ENCODE data around the gene ELMO3. TPM values are rescaled to one million over a fixed set of nuclear protein-coding genes. Genes with fewer than 3 reads are reported as not detected.

The ELMO3 gene
- total RNA-seq, 2 experiments from 2014 or later = 1.9 to 2.3 TPM

- intact Hi-C loops (cut with DNase I, micrococcal nuclease) = loop anchor here (5.0 to 10.0 kb wide), 3 partner anchors 138 to 840 kb away; partner anchors contain the start of genes NFATC3 (in 1 of the 2), PHAF1 (in 1 of the 2), RANBP10 (in 1 of the 2) and TSNAXIP1 (in 1 of the 2)
- Mint-ChIP-seq H3K4me1 (ENCODE audit: low read depth) (peaks cover 40% of the 10 kb centered on the region), H3K36me3 (ENCODE audit: low read depth) (no peaks in the 10 kb centered on the region), H3K4me3 (peak overlapping the region; percentile 86), H3K27me3 (no peaks in the 10 kb centered on the region), H3K27ac (peak overlapping the region; percentile 97), H3K9me3 (no peaks in the 10 kb centered on the region)
- no peaks in the 10 kb centered on the region for H3K9me3 ChIP-seq (ENCODE audit: control insufficient read depth in 1 of 2, insufficient read depth in 1 of 2, low read length in 2 of 2)
- DNase-seq (no peak), ATAC-seq (ENCODE audit: poor library complexity) (no peak)
- H3K4me3 ChIP-seq (ENCODE audit: low read length) = no peak overlapping the region
- ChIA-PET CTCF (interaction anchor here (0.7 to 5.3 kb wide), 5 partner anchors 9 to 60 kb away, joined by 3 to 31 read pairs (median 5); partner anchors contain the start of genes E2F4 and TMEM208), POLR2A (interaction anchor here (1.6 to 6.2 kb wide), 2 partner anchors 17 to 85 kb away, joined by 5 to 81 read pairs; partner anchors contain the start of genes FBXL8, TMEM208 and TRADD)
- H3K4me1 ChIP-seq (ENCODE audit: insufficient read depth, low read length) = peaks cover 75% of the 10 kb centered on the region
- peak overlapping the region; percentile 86 to 90 for H3K27ac ChIP-seq (ENCODE audit: low read depth in 1 of 2, low read length in 2 of 2)
- no peak for TF ChIP-seq CTCF (IDR thresholded peaks at IDR 0.05)
- H3K36me3 ChIP-seq (ENCODE audit: insufficient read depth, low read length) = peaks cover 2% of the 10 kb centered on the region
- H3K27me3 ChIP-seq (ENCODE audit: control insufficient read depth in 1 of 2, insufficient read depth in 2 of 2, low read length in 2 of 2) = peaks cover 0 to 2% of the 10 kb centered on the region in 2 experiments
Observed at GRCh38 chr16:67245186-67245585, 46.3 kb downstream of the ELMO3 start.

- peak overlapping the region; percentile 97 for H3K27ac Mint-ChIP-seq
- Histone ChIP-seq H3K4me1 (ENCODE audit: insufficient read depth, low read length) (peaks cover 75% of the 10 kb centered on the region), H3K4me3 (ENCODE audit: low read length) (peak overlapping the region; percentile 87), H3K36me3 (ENCODE audit: insufficient read depth, low read length) (no peaks in the 10 kb centered on the region), H3K9me3 (ENCODE audit: control insufficient read depth in 1 of 2, insufficient read depth in 1 of 2, low read length in 2 of 2) (no peaks in the 10 kb centered on the region), H3K27me3 (ENCODE audit: control insufficient read depth in 1 of 2, insufficient read depth in 2 of 2, low read length in 2 of 2) (peaks cover 0 to 6% of the 10 kb centered on the region in 2 experiments), H3K27ac (ENCODE audit: low read depth in 1 of 2, low read length in 2 of 2) (peak overlapping the region; percentile 74 to 90)
- ChIA-PET POLR2A (interaction anchor here (1.0 to 6.2 kb wide), 3 partner anchors 18 to 87 kb away, joined by 3 to 81 read pairs (median 5); partner anchors contain the start of genes FBXL8, TMEM208 and TRADD), CTCF (interaction anchor here (1.3 to 5.3 kb wide), 2 partner anchors 18 to 236 kb away, joined by 3 to 31 read pairs; partner anchors contain the start of gene TMEM208)
- DNase-seq (no peak), ATAC-seq (ENCODE audit: poor library complexity) (no peak)
- no peaks in the 10 kb centered on the region for H3K9me3 Mint-ChIP-seq
- TF ChIP-seq CTCF (IDR thresholded peaks at IDR 0.05) = no peak
- H3K27me3 Mint-ChIP-seq = peaks cover 4% of the 10 kb centered on the region
- H3K4me3 Mint-ChIP-seq = peak overlapping the region; percentile 86
- no peaks in the 10 kb centered on the region for H3K36me3 Mint-ChIP-seq (ENCODE audit: low read depth)
- intact Hi-C loops (cut with DNase I, micrococcal nuclease) = loop anchor here (5.0 to 10.0 kb wide), 3 partner anchors 138 to 839 kb away; partner anchors contain the start of genes NFATC3 (in 1 of the 2), PHAF1 (in 1 of the 2), RANBP10 (in 1 of the 2) and TSNAXIP1 (in 1 of the 2)
- H3K4me1 Mint-ChIP-seq (ENCODE audit: low read depth) = peaks cover 42% of the 10 kb centered on the region
Observed at GRCh38 chr16:67245674-67246080, 46.7 kb downstream of the ELMO3 start.

GRCh38 chr16:67246081-67246755, 47.3 kb downstream of the ELMO3 start:
- TF ChIP-seq CTCF (IDR thresholded peaks at IDR 0.05) = no peak
- H3K4me1 Mint-ChIP-seq (ENCODE audit: low read depth) = peaks cover 42% of the 10 kb centered on the region

More at GRCh38 chr16:67246081-67246755, 47.3 kb downstream of the ELMO3 start:
- no peaks in the 10 kb centered on the region for H3K9me3 Mint-ChIP-seq
- no peaks in the 10 kb centered on the region for H3K9me3 ChIP-seq (ENCODE audit: control insufficient read depth in 1 of 2, insufficient read depth in 1 of 2, low read length in 2 of 2)
- no peaks in the 10 kb centered on the region for H3K36me3 Mint-ChIP-seq (ENCODE audit: low read depth)
- intact Hi-C loops (cut with DNase I, micrococcal nuclease) = loop anchor here (5.0 to 10.0 kb wide), 3 partner anchors 139 to 839 kb away; partner anchors contain the start of genes NFATC3 (in 1 of the 2), PHAF1 (in 1 of the 2), RANBP10 (in 1 of the 2) and TSNAXIP1 (in 1 of the 2)
- peak overlapping the region; percentile 65 to 74 for H3K27ac ChIP-seq (ENCODE audit: low read depth in 1 of 2, low read length in 2 of 2)
- peak in 8 of 14 experiments; percentile 28 to 77 (median 44) for DNase-seq
- no peaks in the 10 kb centered on the region for H3K36me3 ChIP-seq (ENCODE audit: insufficient read depth, low read length)
- ChIA-PET POLR2A (interaction anchor here (1.0 to 6.2 kb wide), 2 partner anchors 18 to 88 kb away, joined by 3 to 81 read pairs; partner anchors contain the start of gene TMEM208), CTCF (interaction anchor here (1.3 to 5.3 kb wide), 2 partner anchors 19 to 236 kb away, joined by 3 to 31 read pairs; partner anchors contain the start of gene TMEM208)
- peak overlapping the region; percentile 97 for H3K4me3 Mint-ChIP-seq
- peaks cover 0 to 6% of the 10 kb centered on the region in 2 experiments for H3K27me3 ChIP-seq (ENCODE audit: control insufficient read depth in 1 of 2, insufficient read depth in 2 of 2, low read length in 2 of 2)
- H3K4me1 ChIP-seq (ENCODE audit: insufficient read depth, low read length) = peaks cover 75% of the 10 kb centered on the region
- H3K27ac Mint-ChIP-seq = peak overlapping the region; percentile 68
- H3K4me3 ChIP-seq (ENCODE audit: low read length) = peak overlapping the region; percentile 87
- peaks cover 8% of the 10 kb centered on the region for H3K27me3 Mint-ChIP-seq
- peak; percentile 1 for ATAC-seq (ENCODE audit: poor library complexity)
